ENCODE data around the gene LACRT. TPM values are rescaled to one million over a fixed set of nuclear protein-coding genes. Genes with fewer than 3 reads are reported as not detected.

Gene LACRT
- total RNA-seq, 1 experiment from 2014 or later = not detected

- DNase-seq = no peak
- ChIA-PET POLR2A (no interaction called here), CTCF (no interaction called here)
- peaks cover 7% of the 10 kb centered on the region for H3K4me1 Mint-ChIP-seq (ENCODE audit: low read depth, unreplicated experiment)
- Histone ChIP-seq H3K27me3 (replicated peaks; ENCODE audit: control insufficient read depth, insufficient read depth, low read length) (peaks cover 2% of the 10 kb centered on the region), H3K4me1 (no peaks in the 10 kb centered on the region), H3K9me3 (no peaks in the 10 kb centered on the region), H3K4me3 (ENCODE audit: low read depth, low read length) (no peak overlapping the region), H3K36me3 (ENCODE audit: control insufficient read depth, insufficient read depth, low read length) (no peaks in the 10 kb centered on the region)
- H3K27ac Mint-ChIP-seq (ENCODE audit: unreplicated experiment) = no peak overlapping the region
- TF ChIP-seq CTCF (IDR thresholded peaks at IDR 0.05; ENCODE audit: insufficient read depth in 1 of 2, low read depth in 1 of 2, low read length in 1 of 2, severe bottlenecking in 1 of 2, unreplicated experiment in 1 of 2) = no peak
- H3K27me3 Mint-ChIP-seq (ENCODE audit: insufficient read depth, unreplicated experiment) = peaks cover 25% of the 10 kb centered on the region
- no peaks in the 10 kb centered on the region for H3K36me3 Mint-ChIP-seq (ENCODE audit: insufficient read depth, unreplicated experiment)
- no peak overlapping the region for H3K4me3 Mint-ChIP-seq (ENCODE audit: unreplicated experiment)
- no peaks in the 10 kb centered on the region for H3K9me3 Mint-ChIP-seq (ENCODE audit: unreplicated experiment)
- intact Hi-C loops (cut with micrococcal nuclease; ENCODE audit: unreplicated experiment) = no loop called here
- BruUV-seq (replicated peaks) = no TSS peak
These were observed 50.6 kb downstream of the LACRT start for GRCh38 chr12:54584128-54584527.

GRCh38 chr12:54583726-54584125 is 51.0 kb downstream of the LACRT start:
- Histone ChIP-seq H3K9me3 (no peaks in the 10 kb centered on the region), H3K4me1 (no peaks in the 10 kb centered on the region), H3K36me3 (ENCODE audit: control insufficient read depth, insufficient read depth, low read length) (no peaks in the 10 kb centered on the region), H3K27me3 (replicated peaks; ENCODE audit: control insufficient read depth, insufficient read depth, low read length) (peaks cover 2% of the 10 kb centered on the region), H3K4me3 (ENCODE audit: low read depth, low read length) (no peak overlapping the region)
- POLR2A ChIA-PET = no interaction called here
- BruUV-seq (replicated peaks) = no TSS peak
- intact Hi-C loops (cut with micrococcal nuclease; ENCODE audit: unreplicated experiment) = no loop called here
- no peaks in the 10 kb centered on the region for H3K9me3 Mint-ChIP-seq (ENCODE audit: unreplicated experiment)
- H3K4me1 Mint-ChIP-seq (ENCODE audit: low read depth, unreplicated experiment) = peaks cover 3% of the 10 kb centered on the region
- H3K4me3 Mint-ChIP-seq (ENCODE audit: unreplicated experiment) = no peak overlapping the region
- TF ChIP-seq CTCF (IDR thresholded peaks at IDR 0.05; ENCODE audit: insufficient read depth in 1 of 2, low read depth in 1 of 2, low read length in 1 of 2, severe bottlenecking in 1 of 2, unreplicated experiment in 1 of 2) = no peak
- no peak overlapping the region for H3K27ac Mint-ChIP-seq (ENCODE audit: unreplicated experiment)
- H3K27me3 Mint-ChIP-seq (ENCODE audit: insufficient read depth, unreplicated experiment) = peaks cover 24% of the 10 kb centered on the region
- CTCF ChIA-PET = no interaction called here
- DNase-seq = no peak
- H3K36me3 Mint-ChIP-seq (ENCODE audit: insufficient read depth, unreplicated experiment) = no peaks in the 10 kb centered on the region

- no peaks in the 10 kb centered on the region for H3K4me1 Mint-ChIP-seq (ENCODE audit: low read depth, unreplicated experiment)
- peaks cover under 1% of the 10 kb centered on the region for H3K27me3 ChIP-seq (replicated peaks; ENCODE audit: control insufficient read depth, insufficient read depth, low read length)
- no peaks in the 10 kb centered on the region for H3K4me1 ChIP-seq
- H3K9me3 Mint-ChIP-seq (ENCODE audit: unreplicated experiment) = no peaks in the 10 kb centered on the region
- DNase-seq = no peak
- no peak overlapping the region for H3K4me3 ChIP-seq (ENCODE audit: low read depth, low read length)
- intact Hi-C loops (cut with micrococcal nuclease; ENCODE audit: unreplicated experiment) = no loop called here
- H3K27me3 Mint-ChIP-seq (ENCODE audit: insufficient read depth, unreplicated experiment) = peaks cover 16% of the 10 kb centered on the region
- no peaks in the 10 kb centered on the region for H3K36me3 ChIP-seq (ENCODE audit: control insufficient read depth, insufficient read depth, low read length)
- H3K27ac Mint-ChIP-seq (ENCODE audit: unreplicated experiment) = no peak overlapping the region
- H3K4me3 Mint-ChIP-seq (ENCODE audit: unreplicated experiment) = no peak overlapping the region
- no peaks in the 10 kb centered on the region for H3K36me3 Mint-ChIP-seq (ENCODE audit: insufficient read depth, unreplicated experiment)
- POLR2A ChIA-PET = no interaction called here
- no TSS peak for BruUV-seq (replicated peaks)
- H3K9me3 ChIP-seq = no peaks in the 10 kb centered on the region
- TF ChIP-seq CTCF (IDR thresholded peaks at IDR 0.05; ENCODE audit: insufficient read depth in 1 of 2, low read depth in 1 of 2, low read length in 1 of 2, severe bottlenecking in 1 of 2, unreplicated experiment in 1 of 2) = no peak
- CTCF ChIA-PET = no interaction called here
These were observed 53.3 kb downstream of the LACRT start for GRCh38 chr12:54581412-54581811.

Other genes starting within 250 kb of the LACRT start
- 17.3 and 22.3 TPM in 2 replicates for gene ITGA5, start 215.6 kb downstream of the LACRT start, total RNA-seq (2022)
- not detected in 2 replicates for gene GTSF1, start 161.3 kb downstream of the LACRT start, total RNA-seq (2022)
- gene NCKAP1L, start 137.1 kb downstream of the LACRT start, total RNA-seq (2022) = not detected in 2 replicates
- gene PDE1B, start 85.3 kb downstream of the LACRT start, total RNA-seq (2022) = not detected in 2 replicates
- gene PPP1R1A, start 46.2 kb downstream of the LACRT start, total RNA-seq (2022) = 0.43 TPM in 1 of 2 replicates, not detected in the other
- not detected in 2 replicates for gene DCD, start 13.5 kb upstream of the LACRT start, total RNA-seq (2022)
- gene MUCL1, start 219.6 kb upstream of the LACRT start, total RNA-seq (2022) = not detected in 2 replicates